Subcutaneous abdominal adipose tissue (tissue), 5 donors: ENCODE measurements around the gene ERVH48-1.
A peak's percentile ranks its signal among the peaks of the same experiment; 100 is the strongest.
"Not testable (repeated sequence)": the region's sequence is repeated elsewhere in the genome, so short reads cannot be mapped to it uniquely, and the experiment has no call there.

Source experiments
- H3K27ac ChIP-seq: one replicate; pipeline ENCODE4 v1.7.0; 2013; ENCODE audit warnings: low read depth, mild to moderate bottlenecking, inconsistent platforms, low read length, moderate library complexity
- H3K27me3 ChIP-seq, 5 donors: one replicate each; pipeline ENCODE4 v1.7.0; 2013; ENCODE audit warnings: low read length in 5 of 5, inconsistent platforms in 1 of 5; ENCODE audit not compliant: control insufficient read depth in 5 of 5, insufficient read depth in 4 of 5
- H3K36me3 ChIP-seq, 5 donors: one replicate each; pipeline ENCODE4 v1.7.0; 2013; ENCODE audit warnings: low read length in 5 of 5; ENCODE audit not compliant: control insufficient read depth in 5 of 5, insufficient read depth in 5 of 5
- H3K4me1 ChIP-seq, 5 donors: one replicate each; pipeline ENCODE4 v1.7.0; 2013; ENCODE audit warnings: low read length in 5 of 5, mild to moderate bottlenecking in 3 of 5, moderate library complexity in 1 of 5; ENCODE audit not compliant: control insufficient read depth in 5 of 5, insufficient read depth in 5 of 5
- H3K4me3 ChIP-seq, 5 donors: one replicate each; pipeline ENCODE4 v1.7.0; 2013; ENCODE audit warnings: low read length in 5 of 5, low read depth in 1 of 5
- H3K9ac ChIP-seq, 5 donors: one replicate each; pipeline ENCODE4 v1.7.0; 2013; ENCODE audit warnings: low read length in 5 of 5, mild to moderate bottlenecking in 4 of 5, moderate library complexity in 3 of 5
- H3K9me3 ChIP-seq, 5 donors: one replicate each; pipeline ENCODE4 v1.7.0; 2013; ENCODE audit warnings: low read length in 5 of 5; ENCODE audit not compliant: control insufficient read depth in 5 of 5
- donor health status: healthy.
- donor health status: healthy.
- donor health status: healthy.
- donor health status: healthy.
- donor health status: healthy.

ERVH48-1 gene

DNA sequence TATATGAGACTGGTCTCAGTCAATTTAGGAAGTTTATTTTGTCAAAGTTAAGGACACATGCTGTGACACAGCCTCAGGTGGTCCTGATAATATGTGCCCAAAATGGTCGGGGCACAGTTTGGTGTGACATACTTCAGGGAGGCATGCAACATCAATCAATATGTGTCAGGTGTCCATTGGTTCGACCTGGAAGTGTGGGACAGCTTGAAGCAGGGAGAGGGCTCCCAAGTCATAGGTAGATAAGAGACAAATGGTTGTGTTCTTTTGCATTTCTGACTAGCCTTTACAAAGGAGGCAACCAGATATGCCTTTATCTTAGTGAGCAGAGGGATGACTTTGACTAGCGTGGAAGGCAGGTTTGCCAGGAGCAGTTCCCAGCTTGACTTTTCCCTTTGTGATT is 4.5 kb upstream of the ERVH48-1 start:
- no peaks in the 10 kb centered on the region for H3K9me3 ChIP-seq
- no peaks in the 10 kb centered on the region for H3K27me3 ChIP-seq
- H3K27ac ChIP-seq: no peak overlapping the region
- no peak overlapping the region for H3K4me3 ChIP-seq
- H3K4me1 ChIP-seq: no peaks in the 10 kb centered on the region
- no peak overlapping the region for H3K9ac ChIP-seq
- no peaks in the 10 kb centered on the region for H3K36me3 ChIP-seq

DNA sequence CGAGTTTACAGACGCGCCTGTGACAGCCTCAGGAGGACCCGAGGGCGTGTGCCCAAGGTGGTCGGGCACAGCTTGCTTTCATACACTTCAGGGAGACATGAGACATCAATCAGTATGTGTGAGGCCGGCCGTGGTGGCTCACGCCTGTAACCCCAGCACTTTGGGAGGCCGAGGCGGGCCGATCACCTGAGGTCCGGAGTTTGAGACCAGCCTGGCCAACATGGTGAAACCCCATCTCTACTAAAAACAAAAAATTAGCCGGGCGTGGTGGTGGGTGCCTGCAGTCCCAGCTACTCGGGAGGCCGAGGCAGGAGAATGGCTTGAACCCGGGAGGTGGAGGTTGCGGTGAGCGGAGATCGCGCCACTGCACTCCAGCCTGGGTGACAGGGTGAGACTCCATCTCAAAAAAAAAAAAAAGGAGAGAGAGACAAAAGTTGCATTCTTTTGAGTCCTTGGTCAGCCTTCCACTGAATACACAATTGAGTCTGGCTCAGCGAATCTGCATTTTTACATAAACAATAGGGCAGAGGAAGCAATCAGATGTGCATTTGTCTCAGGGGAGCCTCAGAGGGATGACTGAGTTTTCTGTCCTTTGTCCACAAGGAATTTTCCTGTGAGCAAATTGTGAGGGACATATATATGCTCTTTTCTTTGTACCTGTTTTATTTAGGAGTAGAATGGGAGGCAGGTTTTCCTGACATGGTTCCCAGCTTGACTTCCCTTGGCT is 2.2 kb upstream of the ERVH48-1 start:
- not testable (repeated sequence) for H3K27ac ChIP-seq, H3K9me3 ChIP-seq, H3K4me1 ChIP-seq, H3K9ac ChIP-seq, H3K4me3 ChIP-seq, H3K36me3 ChIP-seq, H3K27me3 ChIP-seq

DNA sequence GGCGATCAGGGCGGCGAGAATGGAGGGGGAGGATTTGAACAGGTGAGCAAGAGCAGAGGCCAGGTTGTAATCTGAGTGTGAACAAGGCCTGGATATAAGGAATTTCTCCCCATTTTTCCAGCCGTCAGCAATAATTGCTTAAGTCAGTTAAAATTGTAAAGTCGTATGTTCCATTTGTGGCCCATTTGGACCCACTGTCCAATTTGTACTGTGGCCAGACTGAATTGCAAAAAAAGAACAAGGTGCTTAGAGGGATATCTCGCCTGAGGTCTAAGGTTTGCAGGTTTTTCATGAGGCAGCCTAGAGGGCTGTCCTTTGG is 1.0 kb downstream of the ERVH48-1 start:
- Histone ChIP-seq H3K4me1 (peaks cover 0 to 9% (median 5%) of the 10 kb centered on the region in 5 donors), H3K9ac (no peak overlapping the region), H3K4me3 (peak overlapping the region in 3 of 5 donors; percentile 30 to 44 (median 37)), H3K9me3 (no peaks in the 10 kb centered on the region), H3K36me3 (no peaks in the 10 kb centered on the region), H3K27ac (no peak overlapping the region), H3K27me3 (no peaks in the 10 kb centered on the region)

DNA sequence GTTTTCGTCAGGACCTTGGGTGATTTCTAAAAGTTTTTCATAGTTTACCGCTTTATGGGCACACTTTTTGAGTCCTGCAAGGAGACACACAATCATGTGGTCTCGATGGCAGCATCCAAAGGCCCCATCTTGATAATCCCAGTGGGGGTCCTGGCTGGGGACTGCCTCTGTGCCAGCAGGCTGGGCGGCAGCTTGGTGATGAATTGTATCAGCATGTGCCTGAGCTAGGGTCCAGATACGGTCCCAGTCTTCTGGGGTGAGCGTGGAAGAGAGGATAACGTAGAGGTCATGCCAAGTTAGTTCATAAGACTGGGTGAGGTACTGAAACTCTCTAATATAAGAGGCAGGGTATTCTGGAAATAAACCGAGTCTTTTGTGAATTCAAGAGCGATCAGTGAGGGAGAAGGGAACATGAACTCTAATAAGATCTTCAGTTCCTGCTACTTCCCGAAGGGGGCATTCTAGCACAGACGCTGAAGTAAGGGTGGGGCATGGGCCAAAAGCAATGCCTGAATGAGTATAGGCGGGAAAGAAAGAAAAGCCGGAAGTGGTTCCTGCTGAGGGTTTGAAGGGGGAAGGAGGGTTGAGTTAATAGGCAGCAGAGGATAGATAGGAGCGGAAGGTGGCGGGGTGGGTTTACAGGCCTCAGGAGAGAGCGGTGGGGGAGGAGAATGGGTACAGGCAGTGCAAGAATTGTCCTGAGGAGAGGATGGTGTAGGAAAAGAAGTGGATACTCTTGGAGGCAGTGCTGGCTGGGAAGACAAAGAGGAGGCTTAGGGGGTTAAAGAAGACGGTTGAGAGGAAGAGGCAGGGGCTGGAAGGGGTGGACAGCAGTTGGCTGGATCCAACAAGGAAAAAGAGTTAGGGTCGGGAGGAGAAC is 1.6 kb downstream of the ERVH48-1 start:
- Histone ChIP-seq H3K4me1 (peaks cover 0 to 9% (median 5%) of the 10 kb centered on the region in 5 donors), H3K9me3 (no peaks in the 10 kb centered on the region), H3K9ac (peak overlapping the region in 1 of 5 donors; percentile 59), H3K27ac (no peak overlapping the region), H3K27me3 (no peaks in the 10 kb centered on the region), H3K36me3 (no peaks in the 10 kb centered on the region), H3K4me3 (peak overlapping the region in 4 of 5 donors; percentile 30 to 44 (median 38))

DNA sequence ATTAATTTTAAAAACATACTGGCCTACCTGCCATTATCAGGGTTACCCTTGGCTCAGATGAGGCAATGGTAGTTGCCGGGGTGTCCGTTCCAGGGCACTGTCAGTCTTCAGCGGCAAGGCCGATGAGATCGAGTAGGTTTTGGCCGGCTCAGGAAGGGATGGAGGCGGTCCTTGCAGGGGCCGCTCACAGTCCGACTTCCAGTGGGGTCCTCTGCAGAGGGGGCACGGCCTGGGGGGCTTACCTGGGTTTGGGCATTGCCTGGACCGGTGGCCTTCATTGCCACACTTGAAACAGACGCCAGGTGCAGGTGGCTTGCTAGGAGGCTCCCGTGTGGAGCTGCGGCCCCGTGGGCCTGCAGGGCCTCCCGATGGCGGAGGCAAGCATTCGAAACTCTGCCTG is 2.5 kb downstream of the ERVH48-1 start:
- Histone ChIP-seq H3K9ac (no peak overlapping the region), H3K4me3 (no peak overlapping the region), H3K9me3 (no peaks in the 10 kb centered on the region), H3K27ac (no peak overlapping the region), H3K27me3 (no peaks in the 10 kb centered on the region), H3K4me1 (peaks cover 0 to 9% (median 5%) of the 10 kb centered on the region in 5 donors), H3K36me3 (no peaks in the 10 kb centered on the region)

DNA sequence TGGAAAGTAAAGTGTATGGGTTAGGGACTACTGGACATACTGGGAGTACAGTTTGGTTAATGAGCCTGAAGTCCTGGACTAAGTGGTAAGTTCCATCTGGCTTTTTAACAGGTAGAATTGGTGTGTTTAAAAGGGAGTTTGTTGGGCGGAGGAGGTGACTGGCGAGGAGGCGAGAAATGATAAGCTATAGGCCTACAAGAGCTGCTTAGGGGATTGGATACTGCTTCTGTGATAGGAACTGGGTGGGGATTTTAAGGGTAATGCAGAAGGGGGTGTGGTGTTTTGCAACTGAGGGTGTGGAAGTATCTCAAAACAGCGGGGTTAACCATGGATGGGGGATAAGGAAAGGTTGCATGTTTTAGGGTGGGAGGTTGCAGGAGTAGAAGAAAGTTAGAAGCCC is 3.5 kb downstream of the ERVH48-1 start:
- H3K9me3 ChIP-seq: no peaks in the 10 kb centered on the region

DNA sequence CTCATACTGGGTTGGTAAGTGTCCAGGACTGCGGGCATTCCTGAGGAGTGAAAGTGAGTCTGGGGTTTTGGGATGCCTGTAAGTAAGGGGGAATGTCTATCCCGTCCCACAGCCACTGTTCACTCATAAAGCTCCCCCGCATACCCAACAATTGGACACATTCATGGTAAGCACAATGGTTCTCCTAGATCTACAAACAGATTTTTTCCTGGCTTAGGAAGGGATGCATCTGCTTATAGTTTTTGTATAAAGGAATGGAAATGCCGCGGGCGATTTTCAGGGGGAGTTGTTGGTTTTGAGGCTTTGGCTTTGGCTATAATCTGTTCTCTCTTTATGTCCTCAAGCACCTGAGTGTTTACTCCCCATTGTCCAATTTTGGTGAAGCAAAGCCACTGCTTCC is 7.1 kb downstream of the ERVH48-1 start:
- no peaks in the 10 kb centered on the region for H3K4me1 ChIP-seq
- H3K4me3 ChIP-seq: no peak overlapping the region
- H3K27ac ChIP-seq: no peak overlapping the region
- peaks cover 0 to 4% (median under 1%) of the 10 kb centered on the region in 5 donors for H3K36me3 ChIP-seq
- H3K9ac ChIP-seq: no peak overlapping the region
- H3K9me3 ChIP-seq: no peaks in the 10 kb centered on the region
- H3K27me3 ChIP-seq: no peaks in the 10 kb centered on the region

More for the DNA sequence above, 3.5 kb downstream of the ERVH48-1 start:
- Histone ChIP-seq H3K4me3 (no peak overlapping the region), H3K4me1 (peaks cover 0 to 9% (median 5%) of the 10 kb centered on the region in 5 donors), H3K9ac (no peak overlapping the region), H3K27ac (no peak overlapping the region), H3K27me3 (no peaks in the 10 kb centered on the region), H3K36me3 (no peaks in the 10 kb centered on the region)

DNA sequence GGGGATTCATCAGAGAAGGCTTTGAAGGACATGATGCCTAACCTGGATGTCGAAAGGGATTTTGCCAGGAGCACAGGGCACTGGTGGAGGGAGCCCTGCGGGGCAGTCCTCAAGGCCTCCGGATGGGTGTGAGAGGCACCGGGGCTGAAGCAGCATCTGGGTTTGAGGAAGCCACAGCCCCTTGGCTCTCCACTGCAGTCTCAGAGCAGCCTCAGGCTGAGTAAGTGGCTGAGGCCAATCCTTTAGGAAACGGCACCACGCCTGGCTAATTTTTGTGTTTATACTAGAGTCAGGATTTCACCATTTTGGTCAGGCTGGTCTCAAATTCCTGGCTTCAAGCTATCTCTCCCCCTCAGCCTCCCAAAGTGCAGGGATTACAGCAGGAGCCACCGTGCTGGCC is 12.0 kb downstream of the ERVH48-1 start:
- no peaks in the 10 kb centered on the region for H3K27me3 ChIP-seq
- peaks cover 1 to 40% (median 39%) of the 10 kb centered on the region in 5 donors for H3K36me3 ChIP-seq
- no peak overlapping the region for H3K9ac ChIP-seq

DNA sequence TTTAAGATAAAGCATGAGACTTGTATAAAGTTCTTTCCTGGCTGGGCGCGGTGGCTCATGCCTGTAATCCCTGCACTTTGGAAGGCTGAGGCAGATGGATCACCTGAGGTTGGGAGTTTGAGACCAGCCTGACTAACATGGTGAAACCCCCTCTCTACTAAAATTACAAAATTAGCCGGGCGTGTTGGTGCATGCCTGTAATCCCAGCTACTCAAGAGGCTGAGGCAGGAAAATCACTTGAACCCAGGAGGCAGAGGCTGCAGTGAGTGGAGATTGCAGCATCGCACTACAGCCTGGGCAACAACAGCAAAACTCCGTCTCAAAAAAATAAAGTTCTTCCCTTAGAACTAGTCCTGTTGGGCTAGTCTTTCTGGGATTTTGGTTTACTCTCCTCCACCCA is 13.5 kb downstream of the ERVH48-1 start:
- not testable (repeated sequence) for H3K27me3 ChIP-seq, H3K4me3 ChIP-seq, H3K9me3 ChIP-seq, H3K9ac ChIP-seq, H3K27ac ChIP-seq, H3K4me1 ChIP-seq
- peaks cover 6 to 48% (median 42%) of the 10 kb centered on the region in 5 donors for H3K36me3 ChIP-seq

More for the DNA sequence above, 12.0 kb downstream of the ERVH48-1 start:
- no peak overlapping the region for H3K4me3 ChIP-seq
- no peaks in the 10 kb centered on the region for H3K4me1 ChIP-seq
- no peak overlapping the region for H3K27ac ChIP-seq
- H3K9me3 ChIP-seq: no peaks in the 10 kb centered on the region

DNA sequence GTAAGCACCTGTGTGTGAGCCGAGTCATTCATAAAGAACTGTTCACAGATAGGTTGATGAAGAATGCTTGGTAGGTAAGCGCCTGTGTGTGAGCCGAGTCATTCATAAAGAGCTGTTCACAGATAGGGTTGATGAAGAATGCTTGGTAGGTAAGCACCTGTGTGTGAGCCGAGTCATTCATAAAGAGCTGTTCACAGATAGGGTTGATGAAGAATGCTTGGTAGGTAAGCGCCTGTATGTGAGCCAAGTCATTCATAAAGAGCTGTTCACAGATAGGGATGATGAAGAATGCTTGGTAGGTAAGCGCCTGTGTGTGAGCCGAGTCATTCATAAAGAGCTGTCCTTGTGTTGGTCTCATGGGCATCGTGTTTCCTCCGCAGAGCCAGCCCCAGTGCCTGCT is 16.9 kb downstream of the ERVH48-1 start:
- H3K36me3 ChIP-seq: peaks cover 9 to 80% (median 62%) of the 10 kb centered on the region in 5 donors
- not testable (repeated sequence) for H3K27me3 ChIP-seq, H3K4me1 ChIP-seq, H3K4me3 ChIP-seq, H3K9ac ChIP-seq, H3K27ac ChIP-seq, H3K9me3 ChIP-seq
